HS-27A (cell line): ENCODE data around the gene MAP7D1.

Experiments
- DNase-seq: peaks from one replicate; pipeline ENCODE4 v3.0.0-alpha.2; 2012; ENCODE audit warnings: low read depth, missing footprints

Gene MAP7D1

DNA sequence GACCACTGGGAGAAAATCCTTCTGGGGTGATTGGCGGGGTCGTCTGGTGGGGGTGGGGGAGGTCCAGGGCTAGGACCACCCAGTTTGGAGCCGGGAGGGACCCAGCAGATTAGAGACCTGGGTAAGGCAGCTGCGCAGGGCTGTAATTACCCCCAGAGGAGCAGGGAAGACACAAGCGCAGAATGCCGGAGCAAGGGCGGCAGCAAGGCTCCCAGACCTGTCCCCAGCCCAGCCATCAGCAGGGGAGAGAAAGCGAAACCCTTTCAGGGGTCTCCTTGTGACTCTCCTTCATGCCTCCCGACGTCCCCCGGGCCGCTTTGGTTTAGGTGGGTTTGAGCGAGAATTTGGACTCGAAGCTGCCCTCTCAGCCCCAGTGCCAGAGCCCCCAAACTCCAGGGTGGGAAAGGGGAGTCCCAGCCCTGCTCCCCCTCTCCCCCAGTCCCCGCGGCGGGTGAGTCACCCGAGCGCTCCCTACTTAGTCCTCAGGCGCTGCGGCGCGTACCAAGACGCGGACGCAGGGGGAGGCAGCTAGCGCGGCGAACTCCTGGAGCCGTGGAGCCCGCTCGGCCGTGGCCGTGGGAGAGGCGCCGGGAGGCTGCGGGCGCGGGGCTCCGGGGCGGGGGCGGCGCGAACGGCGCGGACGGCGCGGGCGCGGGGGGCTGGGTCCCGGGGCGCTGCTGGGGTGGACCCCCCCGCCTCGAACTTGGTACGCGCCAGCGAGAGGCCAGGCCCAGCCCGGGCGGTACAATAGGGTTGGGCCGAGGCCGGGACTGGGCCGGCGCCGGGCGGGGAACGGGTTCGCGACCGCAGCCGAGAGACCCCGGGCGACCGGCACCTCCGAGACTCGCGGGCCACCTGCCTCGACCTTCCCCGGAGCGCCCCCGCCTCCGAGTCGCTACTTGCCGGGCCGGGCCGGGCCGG, at the start of gene MAP7D1:
Gene MAP7D1, plus strand, starts transcription at position 753 of the 921 bp plus-strand sequence. CDS start 258 bp downstream, outside the sequence.
- DNase-seq: no peak

GRCh38 chr1:36106269-36106668, 49.7 kb upstream of the MAP7D1 start:
- no peak for DNase-seq

GRCh38 chr1:36107394-36107793, 48.6 kb upstream of the MAP7D1 start:
- DNase-seq: no peak

- DNase-seq: no peak
Measured at GRCh38 chr1:36108314-36108713, 47.6 kb upstream of the MAP7D1 start.

- DNase-seq: no peak
Measured at GRCh38 chr1:36109041-36109679, 46.8 kb upstream of the MAP7D1 start.

GRCh38 chr1:36111151-36111550, 44.8 kb upstream of the MAP7D1 start:
- no peak for DNase-seq

DNA sequence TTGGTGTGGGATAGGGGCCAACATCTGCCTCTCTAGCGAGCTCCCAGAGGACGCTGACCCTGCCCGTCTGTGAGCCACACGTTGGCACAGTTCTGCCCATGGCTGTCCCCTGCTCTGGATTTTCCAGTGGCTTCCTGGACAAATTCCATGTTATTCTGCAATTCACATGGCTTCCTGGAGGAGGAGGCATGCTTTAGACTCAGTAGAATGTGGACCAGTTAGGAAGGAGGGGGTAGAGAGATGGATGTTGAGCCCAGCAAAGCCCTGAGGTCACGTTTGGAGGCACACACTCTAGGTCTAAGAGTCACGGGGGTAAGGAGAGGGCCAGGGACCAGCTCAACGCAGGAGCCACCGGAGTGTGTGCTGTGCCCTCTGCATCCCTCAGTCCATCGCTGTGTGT, 43.1 kb upstream of the MAP7D1 start:
- DNase-seq: no peak

DNA sequence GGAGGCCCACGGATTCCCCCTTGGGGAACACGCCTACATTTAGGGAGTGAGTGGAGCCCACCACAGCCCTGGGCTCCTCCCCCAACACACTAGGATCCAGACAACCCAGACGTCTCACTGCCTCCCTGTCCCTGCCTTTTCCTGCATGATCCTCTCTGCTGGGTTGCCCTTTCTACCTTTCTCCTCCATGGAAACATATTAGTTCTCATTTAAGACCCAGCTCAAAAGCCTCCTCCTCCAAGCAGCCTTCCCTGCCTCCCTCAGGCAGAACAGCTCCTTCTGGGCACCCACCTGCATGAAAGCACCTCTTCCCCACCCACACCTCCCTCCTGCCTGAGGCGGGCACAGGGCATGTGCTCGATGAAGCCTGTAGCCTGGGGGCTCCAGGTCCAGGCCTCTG, 41.6 kb upstream of the MAP7D1 start:
- no peak for DNase-seq

DNA sequence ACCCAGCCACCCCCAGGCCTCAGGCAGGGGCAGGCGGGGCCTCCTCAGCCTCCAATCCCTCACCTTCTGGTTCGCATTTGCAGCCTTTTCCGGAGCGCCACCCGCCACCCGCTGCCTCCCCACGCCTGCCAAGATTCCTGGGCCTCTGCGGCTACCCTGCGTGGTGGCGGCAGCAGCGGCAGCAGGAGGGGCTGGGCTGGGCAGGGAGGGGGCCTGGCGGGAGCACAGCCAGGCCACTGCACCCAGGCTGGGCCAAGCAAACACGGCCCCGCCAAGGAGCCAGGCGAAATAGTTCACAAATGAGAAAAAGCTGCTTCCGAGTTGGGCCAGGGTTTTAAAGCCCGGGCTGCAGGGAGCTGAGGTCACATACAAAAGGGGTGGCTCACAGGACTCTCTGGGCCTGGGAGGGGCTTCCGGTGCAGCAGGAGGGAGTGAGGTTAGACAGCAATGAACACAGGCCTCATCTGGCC, 40.7 kb upstream of the MAP7D1 start:
- DNase-seq: no peak

- DNase-seq: no peak
Measured at GRCh38 chr1:36115931-36116330, 40.0 kb upstream of the MAP7D1 start.

DNA sequence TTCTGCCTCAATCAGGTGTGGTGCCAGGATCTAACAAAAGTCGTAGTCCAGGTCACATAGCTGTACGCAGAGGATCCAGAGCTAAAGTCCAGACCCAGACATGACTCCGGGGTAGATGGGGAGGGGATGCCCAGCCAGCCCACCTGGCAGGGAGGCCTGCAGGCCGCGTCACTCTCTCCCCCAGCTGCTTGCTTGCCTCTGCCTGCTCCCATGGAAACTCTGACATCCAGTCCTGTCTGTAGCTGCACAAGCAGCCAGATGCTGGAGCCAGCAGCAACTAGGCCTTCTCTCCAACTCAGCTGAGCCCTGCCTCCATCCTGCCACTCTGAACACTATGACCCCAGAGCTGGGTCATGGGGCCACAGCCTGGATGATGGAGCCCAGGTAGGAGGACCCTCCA, 39.1 kb upstream of the MAP7D1 start:
- DNase-seq: no peak

DNA sequence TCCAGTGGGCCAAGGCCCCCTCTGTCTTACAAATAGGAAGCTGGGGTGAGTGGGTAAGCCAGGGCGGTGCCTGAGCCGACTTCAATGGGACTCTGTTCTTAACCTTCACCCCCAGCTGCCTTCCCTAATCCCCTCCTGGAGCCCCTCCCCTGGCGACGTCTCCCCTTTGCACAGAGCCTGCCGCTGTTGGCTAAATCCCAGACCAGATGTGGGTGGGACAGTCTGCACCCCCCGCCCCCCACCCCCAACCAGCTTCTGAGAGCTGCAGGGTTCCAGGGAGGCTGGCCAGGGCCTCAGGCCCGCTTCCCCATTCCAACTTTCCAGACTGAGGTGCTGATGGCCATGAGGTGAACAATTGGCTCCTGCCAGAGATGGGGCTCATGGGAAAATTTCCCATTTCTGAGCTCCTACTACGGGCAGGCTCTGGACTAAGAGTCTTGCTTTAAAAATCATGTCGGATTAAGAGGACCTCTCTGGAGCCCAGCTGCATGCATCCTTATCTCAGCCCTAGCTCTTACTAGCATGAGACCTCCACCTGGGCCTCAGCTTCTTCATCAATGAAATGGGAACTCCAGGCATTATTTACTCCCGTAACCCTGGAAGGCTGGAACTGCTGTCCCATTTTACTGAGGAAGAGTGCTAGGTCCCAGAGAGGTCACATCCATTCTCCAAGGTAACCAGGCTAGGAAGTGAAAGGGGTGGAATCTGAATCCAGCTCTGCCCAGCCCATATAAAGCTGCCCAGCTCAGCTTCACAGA, 37.3 kb upstream of the MAP7D1 start:
- DNase-seq: no peak

GRCh38 chr1:36119456-36119855, 36.5 kb upstream of the MAP7D1 start:
- DNase-seq: no peak

DNA sequence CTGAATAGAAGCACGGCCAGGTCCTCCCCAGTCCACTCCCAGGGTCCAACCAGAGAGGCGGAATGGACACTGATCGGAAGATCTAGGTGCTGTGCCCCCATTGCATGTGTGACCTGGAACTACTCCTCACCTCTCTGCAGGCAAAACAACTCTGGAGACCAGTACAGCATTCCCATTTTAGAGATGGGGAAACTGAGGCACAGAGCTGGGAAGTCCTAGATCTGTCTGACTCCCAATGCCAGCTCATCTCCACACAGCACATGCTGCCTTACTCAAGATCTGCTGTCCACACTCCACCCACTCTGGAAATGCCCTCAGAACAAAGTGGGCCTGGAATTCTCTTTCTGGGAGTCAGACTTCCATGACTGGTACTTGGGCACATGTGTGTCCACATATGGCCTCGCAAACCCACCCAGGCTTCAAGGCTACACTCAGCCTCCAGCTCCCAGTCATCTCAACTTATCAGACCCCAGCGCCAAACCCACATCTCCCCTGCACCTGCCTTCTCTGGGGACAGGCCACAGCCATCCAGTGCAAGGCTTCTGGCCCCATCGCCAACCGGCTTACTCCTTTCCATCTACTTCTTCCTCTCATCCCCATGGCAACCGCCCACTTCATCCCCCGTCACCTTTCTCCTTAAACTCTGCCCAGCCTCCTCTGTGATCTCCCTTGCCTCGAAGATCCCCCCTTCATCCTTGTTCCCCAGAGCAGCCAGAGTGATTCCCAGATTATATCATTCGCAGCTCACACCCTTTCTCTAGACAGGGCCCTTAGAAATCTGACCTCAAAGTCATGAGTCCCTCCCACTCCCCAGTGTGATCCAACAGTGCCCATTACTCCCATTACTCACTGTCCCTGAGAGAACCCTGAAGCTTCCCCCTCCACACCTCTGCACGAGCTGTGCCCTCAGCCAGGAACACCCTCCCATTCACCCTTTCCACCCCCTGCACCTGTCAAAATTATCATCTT, 33.6 kb upstream of the MAP7D1 start:
- DNase-seq: no peak

DNA sequence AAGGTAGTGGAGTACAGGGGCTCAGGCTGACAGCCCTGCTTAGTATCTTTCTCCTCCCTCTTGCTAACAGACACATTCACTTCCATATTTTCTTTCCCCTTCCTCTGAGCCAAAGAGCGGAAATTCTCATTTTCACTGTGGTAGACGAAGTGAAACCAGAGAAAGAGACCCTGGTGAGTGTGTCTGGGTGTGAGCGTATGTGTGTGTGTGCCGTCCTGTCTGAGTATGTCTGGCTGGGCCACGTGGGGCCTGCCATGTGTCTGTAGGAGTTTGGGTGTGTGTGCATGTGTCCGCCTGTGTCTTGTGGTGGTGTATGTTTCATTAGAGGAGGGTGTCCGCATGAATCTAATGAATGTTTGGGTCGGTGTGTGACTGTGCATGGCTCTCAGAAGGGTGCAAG, 32.6 kb upstream of the MAP7D1 start:
- no peak for DNase-seq

DNA sequence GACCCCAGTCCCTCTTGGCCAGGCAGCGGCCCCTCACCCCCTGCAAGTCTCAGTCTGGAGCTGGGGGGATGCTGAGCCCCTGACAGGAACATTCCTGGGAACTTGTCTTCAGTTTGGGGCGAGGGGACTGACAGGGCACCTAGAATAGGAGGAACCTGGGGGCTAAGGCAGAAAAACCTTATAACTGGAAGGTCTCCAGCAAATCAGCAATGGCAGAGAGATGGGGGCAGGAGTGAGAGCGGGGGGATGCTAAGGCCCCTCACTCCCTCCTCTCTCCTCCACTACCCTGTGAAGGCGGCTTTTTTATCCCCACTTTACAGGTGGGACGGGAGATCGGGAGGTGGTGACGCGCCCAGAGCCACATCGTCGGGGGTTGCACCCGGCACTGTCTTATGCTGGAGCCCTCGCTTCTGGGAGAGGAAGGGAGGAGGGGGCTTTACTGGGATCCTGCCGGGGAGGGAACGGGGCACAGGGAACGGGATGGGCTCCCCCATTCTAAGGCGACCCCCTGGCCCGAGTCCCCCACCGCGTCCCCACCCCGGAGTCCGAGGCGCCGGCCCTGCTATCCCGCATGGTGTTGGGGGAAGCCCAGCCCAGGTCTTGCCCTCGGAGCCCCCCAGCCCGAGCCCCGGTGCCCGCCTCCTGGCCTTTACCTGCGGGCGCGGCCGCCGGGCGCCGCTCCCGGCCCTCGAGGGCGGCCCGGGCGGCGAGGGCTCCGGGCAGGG, 31.4 kb upstream of the MAP7D1 start:
- no peak for DNase-seq

- DNase-seq: no peak
Measured at GRCh38 chr1:36125129-36125991, 30.6 kb upstream of the MAP7D1 start, which contains the start of gene COL8A2. Gene COL8A2, minus strand, starts transcription at chr1:36125222. Its CDS starts 24,980 bp downstream, at chr1:36100242.

- DNase-seq: no peak
Measured at GRCh38 chr1:36126005-36126716, 29.8 kb upstream of the MAP7D1 start.
